ENCODE measurements around the gene TRIM2. TPM values are rescaled to one million over a fixed set of nuclear protein-coding genes. Genes with fewer than 3 reads are reported as not detected.

The TRIM2 gene
- total and polyA plus RNA-seq, 2 of the 8 experiments (the other 6 are each of a cell fraction or from before 2014, with no cell fraction given): 34.0 to 59.8 TPM

DNA sequence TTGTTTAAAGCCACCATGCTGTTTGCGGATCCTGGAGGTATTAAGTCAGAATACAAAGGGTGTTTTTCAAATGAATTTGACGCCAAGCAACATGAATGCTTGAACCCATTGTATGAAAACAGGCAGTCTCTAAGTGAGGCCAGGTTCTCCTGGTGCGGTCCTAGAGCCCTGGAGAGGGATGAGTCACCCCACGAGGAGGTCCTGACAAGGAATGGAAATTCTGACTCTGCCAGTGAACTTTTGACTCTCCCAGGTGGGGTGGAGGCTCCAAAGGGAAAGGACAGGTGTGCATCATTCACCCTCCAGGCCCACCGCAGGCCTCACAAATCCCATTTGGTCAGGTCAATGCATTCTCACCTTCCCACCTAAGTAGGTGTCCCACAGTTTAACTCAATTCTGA, 1.5 kb downstream of the TRIM2 start:
- peaks cover 9 to 35% (median 24%) of the 10 kb centered on the region in 4 experiments for H3K4me1 ChIP-seq (replicated peaks in 1 of 4; ENCODE audit: control insufficient read depth in 3 of 4, insufficient read depth in 4 of 4, low read length in 3 of 4)
- peak overlapping the region; percentile 26 to 58 (median 46); a peak in 7 of 8 replicates for H3K4me3 ChIP-seq (ENCODE audit: extremely low read depth in 1 of 4, insufficient read depth in 2 of 4, low read depth in 3 of 4, low read length in 4 of 4)
- no peak overlapping the region for H3K14ac ChIP-seq (ENCODE audit: insufficient read length)
- H3K56ac ChIP-seq (replicated peaks; ENCODE audit: insufficient read length, low read depth, low read length): no peak overlapping the region
- no peak for DNase-seq (ENCODE audit: low read depth in 1 of 2, low spot score in 2 of 2)
- WGBS, 2 experiments (ENCODE audit: extremely low coverage in 1 of 2, insufficient coverage in 1 of 2, insufficient read length in 1 of 2, insufficient replicate concordance in 2 of 2, low coverage in 1 of 2, low lambda C conversion rate in 2 of 2, missing lambda C conversion rate in 1 of 2): 29% methylated on average over 5 of the region's 5 CpGs; no CpG with 5 or more reads in 1 of the 2 experiments
- H3K18ac ChIP-seq (ENCODE audit: extremely low read depth, low read length): peak overlapping the region; percentile 10; the same call in 1 of the 2 replicates
- no peaks in the 10 kb centered on the region; a peak in 1 of 8 replicates for H3K36me3 ChIP-seq (ENCODE audit: control insufficient read depth in 2 of 4, insufficient read depth in 4 of 4, low read length in 3 of 4)
- H3K79me2 ChIP-seq (ENCODE audit: control insufficient read depth in 1 of 2, insufficient read depth in 2 of 2, low read length in 2 of 2): peaks cover 0 to 4% of the 10 kb centered on the region in 2 experiments; a peak in 2 of 4 replicates
- peak overlapping the region; percentile 4 for H2BK120ac ChIP-seq (replicated peaks; ENCODE audit: low read depth, low read length)
- peaks cover under 1% of the 10 kb centered on the region for H3K79me1 ChIP-seq (ENCODE audit: low read depth, low read length)
- no peak overlapping the region for H3K23ac ChIP-seq (ENCODE audit: insufficient read length)
- H4K20me1 ChIP-seq (replicated peaks in 1 of 2; ENCODE audit: control insufficient read depth in 1 of 2, insufficient read depth in 2 of 2, low read length in 2 of 2): no peaks in the 10 kb centered on the region
- peak overlapping the region; percentile 80; the same call in 1 of the 2 replicates for H2BK5ac ChIP-seq (ENCODE audit: low read depth, low read length)
- no peak overlapping the region for H3K4ac ChIP-seq (replicated peaks; ENCODE audit: insufficient read length, low read depth, low read length)
- H3K27me3 ChIP-seq (replicated peaks in 1 of 4; ENCODE audit: control insufficient read depth in 3 of 4, extremely low read depth in 1 of 4, insufficient read depth in 3 of 4, low read length in 3 of 4): no peaks in the 10 kb centered on the region; a peak in 1 of 7 replicates
- 0 out of 2 replicates have a peak overlapping the region, but pooled peaks have one; percentile 15 for H3K27ac ChIP-seq (ENCODE audit: low read depth, low read length)
- POLR2A ChIA-PET (ENCODE audit: partially characterized antibody): interaction anchor here (0.7 to 2.3 kb wide), 5 partner anchors 43 to 99 kb away, joined by 3 to 9 read pairs (median 4); no protein-coding TSS in a partner anchor
- H3K9me3 ChIP-seq (ENCODE audit: insufficient read depth in 2 of 2, low read depth in 1 of 2, low read length in 1 of 2): no peaks in the 10 kb centered on the region
- H3K23me2 ChIP-seq (ENCODE audit: low read depth, low read length): peaks cover 11% of the 10 kb centered on the region
- peak overlapping the region; percentile 90 for H2BK12ac ChIP-seq (ENCODE audit: low read depth, low read length)
- H2AFZ ChIP-seq (ENCODE audit: low read length): no peak overlapping the region
- peak overlapping the region; percentile 91 to 95 for H3K4me2 ChIP-seq (ENCODE audit: insufficient read depth in 1 of 2, low read depth in 2 of 2, low read length in 2 of 2)
- H2AK5ac ChIP-seq (ENCODE audit: low read depth, low read length): peak overlapping the region; percentile 97; the same call in 1 of the 2 replicates
- peak overlapping the region; percentile 64 for H4K91ac ChIP-seq (replicated peaks; ENCODE audit: insufficient read length, low read length)
- H3K9ac ChIP-seq (replicated peaks in 1 of 4; ENCODE audit: extremely low read depth in 1 of 4, low read depth in 3 of 4, low read length in 3 of 4): no peak overlapping the region
- peak overlapping the region; percentile 87; the same call in 1 of the 2 replicates for H2BK20ac ChIP-seq (ENCODE audit: low read length)
- CTCF ChIA-PET (ENCODE audit: partially characterized antibody): interaction anchor here (0.6 to 4.8 kb wide), 7 partner anchors 18 to 56 kb away, joined by 3 to 25 read pairs (median 7); no protein-coding TSS in a partner anchor
- H4K8ac ChIP-seq (ENCODE audit: extremely low read depth, insufficient read depth, low read length): no peak overlapping the region; the same call in 1 of the 2 replicates
- H4K5ac ChIP-seq (ENCODE audit: insufficient read length, low read depth, low read length): no peak overlapping the region
- H2BK15ac ChIP-seq (ENCODE audit: low read length): peak overlapping the region; percentile 85; the same call in 1 of the 2 replicates
- peak; percentile 32 for FAIRE-seq
- TF ChIP-seq RFX5 (IDR thresholded peaks at IDR 0.05; ENCODE audit: borderline replicate concordance, low read depth, low read length) (no peak), FOSL1 (IDR thresholded peaks at IDR 0.05; ENCODE audit: insufficient read depth, low read depth, low read length) (peak; percentile 51; the same call in 1 of the 2 replicates), RXRA (IDR thresholded peaks at IDR 0.05; ENCODE audit: insufficient read depth, low read depth, low read length) (peak; percentile 81; the same call in 1 of the 2 replicates), CREB1 (IDR thresholded peaks at IDR 0.05) (peak; percentile 26; the same call in 1 of the 2 replicates), POU5F1 (IDR thresholded peaks at IDR 0.05; ENCODE audit: low read depth, low read length) (no peak), SIN3A (conservative IDR thresholded peaks at IDR 0.05 in 1 of 2, IDR thresholded peaks at IDR 0.05 in 1 of 2; ENCODE audit: low read depth in 1 of 2, low read length in 2 of 2) (no peak), JUND (IDR thresholded peaks at IDR 0.05; ENCODE audit: low read length) (peak; percentile 97), ATF3 (IDR thresholded peaks at IDR 0.05; ENCODE audit: insufficient read depth, low read depth, low read length) (0 out of 2 replicates have a peak, but pooled peaks have one; percentile 37), SIRT6 (IDR thresholded peaks at IDR 0.05; ENCODE audit: low read length) (no peak), TCF12 (IDR thresholded peaks at IDR 0.05; ENCODE audit: low read depth, low read length) (0 out of 2 replicates have a peak, but pooled peaks have one; percentile 26), CBX5 (IDR thresholded peaks at IDR 0.05; ENCODE audit: low read depth, low read length) (no peak), KDM4A (IDR thresholded peaks at IDR 0.05; ENCODE audit: low read depth, low read length, severe bottlenecking) (no peak)
